GM15510 (cell line): Measurements from ENCODE around the gene MXRA7.

Source experiments
- POLR2A ChIP-seq: IDR thresholded peaks from 3 replicates; pipeline ENCODE4 v1.6.1; 2011; ENCODE audit warnings: borderline replicate concordance; ENCODE audit not compliant: insufficient read length; ENCODE audit errors: extremely low read depth

Gene MXRA7, protein sequence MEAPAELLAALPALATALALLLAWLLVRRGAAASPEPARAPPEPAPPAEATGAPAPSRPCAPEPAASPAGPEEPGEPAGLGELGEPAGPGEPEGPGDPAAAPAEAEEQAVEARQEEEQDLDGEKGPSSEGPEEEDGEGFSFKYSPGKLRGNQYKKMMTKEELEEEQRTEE

DNA sequence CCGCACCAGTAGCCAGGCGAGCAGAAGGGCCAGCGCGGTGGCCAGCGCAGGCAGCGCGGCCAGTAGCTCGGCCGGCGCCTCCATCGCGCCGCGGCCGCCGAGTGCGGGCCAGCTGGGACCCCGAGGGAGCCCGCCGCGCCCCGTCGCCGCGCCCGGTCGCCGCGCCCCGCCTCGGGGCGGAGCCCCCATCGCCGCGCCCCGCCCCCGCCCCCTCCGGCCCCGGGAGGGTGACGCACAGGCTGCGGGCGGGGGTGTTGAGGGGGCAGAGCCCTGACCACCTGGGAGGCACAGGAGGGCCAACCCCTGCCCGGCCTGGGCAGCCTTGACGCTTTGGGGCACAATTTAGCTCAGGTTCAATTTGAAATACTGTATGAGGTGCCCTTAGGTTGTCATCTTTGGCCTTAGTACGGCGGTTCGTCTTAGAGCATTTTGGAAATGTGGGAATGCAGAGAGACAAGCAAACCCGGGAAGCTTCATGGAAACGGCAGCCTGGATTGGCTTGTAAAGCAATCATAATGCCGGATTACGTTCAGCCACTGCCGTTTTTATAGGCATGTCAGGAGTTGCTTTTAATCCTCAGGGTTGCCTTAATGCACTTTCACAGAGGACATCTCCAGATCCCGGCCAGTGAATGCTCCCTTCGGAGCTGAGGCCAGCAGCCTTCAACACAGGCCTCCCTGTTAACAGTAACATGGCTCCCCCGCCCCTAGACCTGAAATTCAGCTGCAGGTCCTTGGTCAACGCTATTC lies at the start of gene MXRA7:
Gene MXRA7, minus strand, starts transcription at position 103 of the 749 bp plus-strand sequence. Its CDS starts 19 bp downstream, at position 84.
- no peak for TF ChIP-seq POLR2A

DNA sequence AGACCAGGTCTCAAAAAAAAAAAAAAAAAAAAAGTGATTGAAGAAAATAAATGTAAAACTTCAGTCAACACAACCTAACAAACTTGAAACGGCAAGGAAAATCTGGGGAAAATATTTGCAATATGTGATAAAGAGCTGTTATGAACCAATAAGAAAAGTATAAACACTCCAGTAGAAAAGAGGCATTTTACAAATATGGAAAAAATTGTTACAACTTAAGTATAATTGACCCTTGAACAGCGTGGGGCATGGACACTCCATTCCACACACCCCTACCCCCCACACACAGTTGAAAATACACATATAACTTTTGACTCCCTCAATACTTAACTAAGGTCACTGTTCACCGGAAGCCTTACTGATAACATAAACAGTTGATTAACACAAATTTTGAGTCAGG lies 47.8 kb upstream of the MXRA7 start:
- TF ChIP-seq POLR2A, result no peak

DNA sequence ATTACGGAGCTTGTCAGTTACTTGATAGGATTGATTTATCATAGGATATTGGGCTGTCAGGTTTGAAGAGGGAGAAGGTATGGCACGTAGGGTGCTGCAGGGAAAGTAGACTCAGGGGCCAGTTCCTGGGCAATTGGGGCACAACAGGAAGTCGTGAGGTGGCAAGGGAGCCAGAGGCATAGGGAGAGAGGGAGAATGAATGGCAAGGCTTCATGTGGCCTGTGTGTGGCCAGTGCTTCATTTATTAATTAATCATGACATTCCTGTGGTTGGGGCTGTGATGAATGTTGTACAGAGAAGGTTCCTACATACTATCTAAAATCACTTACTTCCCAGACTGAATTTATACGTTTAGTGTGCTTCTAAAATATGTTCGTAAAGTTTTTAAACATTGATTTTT lies 46.5 kb upstream of the MXRA7 start:
- TF ChIP-seq POLR2A, result no peak

- no peak for TF ChIP-seq POLR2A
Measured at GRCh38 chr17:76755285-76755684, 44.5 kb upstream of the MXRA7 start.

DNA sequence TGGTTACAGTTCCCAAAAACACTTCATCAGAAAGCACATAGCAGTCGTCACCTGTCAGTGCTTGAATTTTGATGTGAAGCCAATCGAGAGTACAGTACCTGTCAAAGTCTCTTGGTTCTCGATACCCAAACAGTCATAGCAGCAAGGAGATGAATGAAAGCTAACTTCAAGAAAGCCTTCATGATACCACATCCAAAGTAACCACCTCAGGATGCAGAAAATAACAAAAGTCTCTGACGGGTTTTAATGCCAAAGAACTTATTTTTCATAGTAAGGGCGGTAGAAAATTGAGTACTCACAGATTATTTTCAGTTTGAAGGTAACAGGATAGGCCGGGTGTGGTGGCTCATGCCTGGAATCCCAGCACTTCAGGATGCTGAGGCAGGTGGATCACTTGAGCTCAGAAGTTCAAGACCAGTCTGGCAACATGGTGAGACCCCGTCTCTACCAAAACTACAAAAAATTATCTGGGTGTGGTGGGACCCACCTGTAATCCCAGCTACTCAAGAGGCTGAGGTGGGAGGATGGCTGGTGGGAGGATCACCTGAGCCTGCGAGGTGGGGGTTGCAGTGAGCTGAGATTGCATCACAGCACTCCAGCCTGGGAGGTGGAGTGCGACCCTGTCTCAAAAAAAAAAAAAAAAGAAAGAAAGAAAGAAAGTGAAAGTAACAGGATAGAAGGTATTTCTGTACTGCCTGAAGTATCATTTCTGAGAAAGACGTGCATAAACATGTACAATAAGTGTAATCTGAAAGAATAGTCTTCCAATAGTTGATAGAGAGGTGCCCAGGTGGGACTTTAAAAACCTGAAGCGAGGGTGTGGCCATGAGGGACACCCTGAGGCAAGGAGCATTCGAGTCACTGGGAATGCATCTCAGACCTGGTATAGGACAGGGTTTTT lies 42.5 kb upstream of the MXRA7 start:
- no peak for TF ChIP-seq POLR2A

DNA sequence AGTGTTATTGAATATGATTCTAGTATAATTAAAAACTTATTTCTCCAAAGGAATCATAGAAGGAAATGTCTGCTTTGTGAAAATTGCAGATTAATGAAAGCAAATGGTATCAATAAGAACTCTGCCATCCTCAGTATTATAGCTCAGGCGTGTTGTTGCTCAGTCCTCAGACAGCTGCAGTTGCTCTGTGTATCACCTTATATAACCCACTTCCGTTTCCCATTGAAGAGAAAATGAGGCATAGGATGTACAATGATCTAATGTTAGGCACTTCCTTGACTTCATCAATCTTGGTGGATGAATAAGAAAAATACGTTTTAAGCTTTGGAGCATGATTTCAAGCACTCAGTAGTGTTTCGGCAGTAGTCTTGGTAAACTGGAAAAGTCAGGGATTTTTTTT lies 41.2 kb upstream of the MXRA7 start:
- TF ChIP-seq POLR2A, result no peak

DNA sequence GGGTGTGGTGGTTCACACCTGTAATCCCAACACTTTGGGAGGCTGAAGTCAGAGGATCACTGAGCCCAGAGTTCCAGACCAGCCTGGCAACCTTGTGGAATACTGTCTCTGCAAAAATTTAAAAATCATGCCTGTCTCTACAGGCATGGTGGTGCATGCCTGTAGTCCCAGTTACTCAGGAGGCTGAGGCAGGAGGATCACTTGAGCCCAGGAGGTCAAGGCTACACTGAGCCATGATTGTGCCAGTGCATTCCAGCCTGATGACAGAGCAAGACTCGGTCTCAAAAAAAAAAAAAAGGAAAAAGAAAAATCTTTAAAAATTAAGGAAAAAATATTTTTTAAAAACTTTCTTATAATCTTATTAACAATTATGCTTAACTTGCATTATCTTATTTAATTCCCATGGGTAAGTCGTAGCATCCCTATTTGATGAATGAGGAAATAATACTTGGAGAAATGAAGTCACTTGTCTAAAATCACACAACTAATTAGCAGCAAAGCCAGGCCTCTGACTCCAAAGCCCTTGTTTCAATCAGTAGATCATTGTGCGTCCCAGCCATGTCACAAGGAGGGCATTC lies 40.7 kb upstream of the MXRA7 start:
- no peak for TF ChIP-seq POLR2A

DNA sequence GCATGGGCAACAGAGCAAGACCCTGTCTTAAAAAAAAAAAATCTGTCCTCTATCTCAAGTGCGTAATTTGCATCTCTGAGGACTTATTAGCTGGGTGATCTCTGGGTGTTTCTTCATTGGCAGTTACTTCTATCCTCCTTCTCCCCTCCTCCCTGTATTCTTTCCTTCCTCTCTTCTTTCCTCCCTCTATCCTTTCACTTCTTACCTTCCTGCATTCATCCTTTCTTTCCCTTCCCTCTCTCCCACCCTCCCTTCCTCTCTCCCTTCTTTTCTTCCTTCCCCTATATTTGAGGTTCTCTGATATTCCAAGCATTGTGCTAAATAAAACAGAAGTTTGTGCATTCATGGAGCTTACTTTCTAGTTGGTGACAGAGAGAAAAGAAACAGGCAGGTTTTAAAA lies 37.9 kb upstream of the MXRA7 start:
- no peak for TF ChIP-seq POLR2A

- no peak for TF ChIP-seq POLR2A
Measured at GRCh38 chr17:76747716-76748363, 37.1 kb upstream of the MXRA7 start.

GRCh38 chr17:76744747-76745146 lies 34.0 kb upstream of the MXRA7 start:
- no peak for TF ChIP-seq POLR2A

DNA sequence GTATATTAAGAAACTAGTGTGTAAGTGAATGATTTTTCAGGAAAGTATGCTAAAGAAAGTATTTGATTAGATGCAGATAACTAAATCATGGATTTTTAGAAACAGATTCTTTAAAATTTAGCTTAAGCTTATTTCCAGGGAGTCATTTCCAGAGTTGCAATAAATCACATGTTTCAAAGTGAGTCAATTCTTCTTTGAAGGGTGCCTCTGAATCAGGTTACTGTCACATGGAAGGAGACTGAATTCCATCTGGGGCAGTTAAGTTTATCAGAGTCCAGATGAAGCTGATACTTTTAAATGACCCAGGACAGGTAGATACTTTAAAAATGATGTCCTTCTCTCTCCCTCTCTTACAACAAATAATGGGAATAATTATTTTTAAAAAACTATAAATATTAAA lies 32.2 kb upstream of the MXRA7 start:
- TF ChIP-seq POLR2A, result no peak

DNA sequence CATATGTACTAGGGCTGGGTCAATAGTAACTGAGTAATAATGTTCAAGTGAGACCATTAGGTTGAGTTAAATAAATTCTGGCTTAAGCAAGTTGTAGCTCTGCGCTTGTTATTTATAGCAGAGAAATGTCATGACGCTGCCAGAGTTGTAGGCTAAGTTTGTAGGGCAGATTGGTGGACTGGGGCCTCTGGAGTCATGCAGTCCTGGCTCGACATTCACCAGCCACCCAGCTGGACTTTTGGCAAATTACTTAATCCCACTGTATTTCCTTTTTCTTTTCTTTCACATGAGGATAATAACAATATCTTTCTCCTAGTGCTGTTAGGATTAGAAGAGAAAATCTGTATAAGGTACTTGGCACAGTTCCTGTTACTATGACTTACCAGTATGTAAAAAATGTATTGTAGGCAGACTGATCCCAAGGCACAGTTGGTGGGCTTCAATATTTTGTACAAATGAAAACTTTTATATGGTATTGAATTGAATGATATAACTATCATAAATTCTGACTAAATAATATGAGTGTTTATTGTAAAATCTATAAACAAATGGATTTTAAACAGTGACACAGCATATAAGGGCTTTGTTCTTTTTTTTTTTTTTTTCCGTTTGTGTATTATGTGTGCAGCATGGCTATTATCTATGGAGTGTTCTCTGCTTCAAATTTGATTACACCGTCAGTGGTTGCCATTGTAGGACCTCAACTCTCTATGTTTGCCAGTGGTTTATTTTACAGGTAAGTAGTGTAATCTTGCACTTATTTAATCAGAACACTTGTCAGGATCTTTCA lies 29.8 kb upstream of the MXRA7 start:
- no peak for TF ChIP-seq POLR2A

DNA sequence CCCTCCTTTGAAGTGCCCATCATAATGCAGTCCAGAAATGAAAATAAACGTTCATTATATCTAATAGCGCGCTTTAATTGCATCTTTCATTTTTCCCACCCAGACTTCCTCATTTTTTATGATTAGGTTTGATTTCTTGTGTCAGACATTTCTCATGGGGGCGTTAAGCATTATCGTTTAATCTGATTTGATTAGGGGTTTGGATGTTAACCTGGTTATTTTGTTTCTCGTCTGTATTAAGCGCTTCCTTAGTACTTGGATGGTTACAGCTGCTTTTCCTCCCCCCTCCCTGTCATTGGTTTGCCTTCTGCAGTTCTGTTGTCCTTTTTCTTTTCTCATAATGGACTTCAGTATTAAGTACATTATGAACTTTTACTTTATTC lies 27.7 kb upstream of the MXRA7 start:
- no peak for TF ChIP-seq POLR2A
